GM23338 (cell line): Measurements from ENCODE around the gene TSPEAR. TPM values are rescaled to one million over a fixed set of nuclear protein-coding genes. Genes with fewer than 3 reads are reported as not detected.

Experiments used
- ATAC-seq: fragments of 200-7000 bp; cut with Tn5 transposase; 3 replicates; pipeline ENCODE4 v1.9.1; 2020
- DNase-seq: peaks from one replicate; pipeline ENCODE4 v3.0.0-alpha.2; 2015; ENCODE audit warnings: low spot score
- H2AFZ ChIP-seq: fragments of 200-600 bp; sonication (generic); 2 replicates; pipeline ENCODE4 v1.8.0; 2016; ENCODE audit warnings: antibody characterized with exemption, mild to moderate bottlenecking, moderate library complexity
- H3F3A ChIP-seq: fragments of 200-600 bp; sonication (generic); replicated peaks from 2 replicates; pipeline ENCODE4 v1.8.0; 2017; ENCODE audit warnings: antibody characterized with exemption, mixed run types, low read depth
- H3K27ac ChIP-seq: fragments of 200-600 bp; sonication (generic); 2 replicates; pipeline ENCODE4 v1.6.1; 2016; ENCODE audit warnings: low read depth
- H3K27me3 ChIP-seq: fragments of 200-600 bp; sonication (generic); 2 replicates; pipeline ENCODE4 v1.8.0; 2016; ENCODE audit warnings: mild to moderate bottlenecking, mixed run types, moderate library complexity; ENCODE audit not compliant: insufficient read depth
- H3K36me3 ChIP-seq: fragments of 200-600 bp; sonication (generic); 2 replicates; pipeline ENCODE4 v1.8.0; 2016; ENCODE audit warnings: mild to moderate bottlenecking; ENCODE audit not compliant: insufficient read depth
- H3K4me1 ChIP-seq: fragments of 200-600 bp; sonication (generic); 2 replicates; pipeline ENCODE4 v1.8.0; 2016; ENCODE audit warnings: mild to moderate bottlenecking, moderate library complexity; ENCODE audit not compliant: insufficient read depth
- H3K4me2 ChIP-seq: fragments of 200-600 bp; sonication (generic); 2 replicates; pipeline ENCODE4 v1.7.1; 2017; ENCODE audit warnings: mixed run types
- H3K4me3 ChIP-seq: fragments of 200-600 bp; sonication (generic); 2 replicates; pipeline ENCODE4 v1.6.1; 2016; ENCODE audit warnings: mixed run types
- H3K79me2 ChIP-seq: fragments of 200-600 bp; sonication (generic); replicated peaks from 2 replicates; pipeline ENCODE4 v1.8.0; 2017; ENCODE audit warnings: mild to moderate bottlenecking; ENCODE audit not compliant: insufficient read depth
- H3K9me2 ChIP-seq: fragments of 200-600 bp; sonication (generic); 2 replicates; pipeline ENCODE4 v1.8.0; 2017; ENCODE audit not compliant: insufficient read depth
- H4K20me1 ChIP-seq: fragments of 200-600 bp; sonication (generic); replicated peaks from 2 replicates; pipeline ENCODE4 v1.8.0; 2017; ENCODE audit warnings: mild to moderate bottlenecking; ENCODE audit not compliant: insufficient read depth
- H3K27ac Mint-ChIP-seq: 2 replicates; pipeline ENCODE4 v1.8.0; 2020; ENCODE audit warnings: inconsistent platforms, mild to moderate bottlenecking, moderate library complexity, mixed read lengths
- H3K27me3 Mint-ChIP-seq: 3 replicates; pipeline ENCODE4 v1.8.0; 2022; ENCODE audit warnings: low read depth, mild to moderate bottlenecking, moderate library complexity, mixed read lengths, inconsistent platforms; ENCODE audit not compliant: insufficient read depth, poor library complexity
- H3K36me3 Mint-ChIP-seq: 3 replicates; pipeline ENCODE4 v1.8.0; 2021; ENCODE audit warnings: low read depth, mild to moderate bottlenecking, inconsistent platforms, moderate library complexity, mixed read lengths
- H3K4me1 Mint-ChIP-seq: 3 replicates; pipeline ENCODE4 v1.8.0; 2020; ENCODE audit warnings: mild to moderate bottlenecking, inconsistent platforms, mixed read lengths
- H3K4me3 Mint-ChIP-seq: 3 replicates; pipeline ENCODE4 v1.8.0; 2021; ENCODE audit warnings: moderate library complexity, mild to moderate bottlenecking, inconsistent platforms, mixed read lengths
- H3K9me3 Mint-ChIP-seq: 3 replicates; pipeline ENCODE4 v1.8.0; 2020; ENCODE audit warnings: moderate library complexity, mild to moderate bottlenecking, inconsistent platforms, mixed read lengths
- CREB1 ChIP-seq: fragments of 250-450 bp; sonication (Bioruptor Pico); IDR thresholded peaks from 2 replicates; pipeline ENCODE4 v1.5.0; 2020; ENCODE audit warnings: low read depth, mild to moderate bottlenecking, moderate library complexity
- CTCF ChIP-seq, 2 experiments: fragments of 200-600 bp in 1 of 2; sonication (generic) in 1 of 2; conservative IDR thresholded peaks; 2 replicates each; pipeline versions ENCODE4 v1.5.1 to v1.6.1; 2016 to 2017; ENCODE audit warnings: antibody characterized with exemption in 2 of 2, low read depth in 2 of 2, mild to moderate bottlenecking in 2 of 2, moderate library complexity in 1 of 2
- ETS1 ChIP-seq: IDR thresholded peaks from 2 replicates; pipeline ENCODE4 v1.6.1; 2016; ENCODE audit warnings: antibody characterized with exemption
- EZH2 ChIP-seq: fragments of 200-600 bp; sonication (generic); IDR thresholded peaks from one replicate; pipeline ENCODE4 v1.8.0; 2017; ENCODE audit warnings: antibody characterized with exemption, mild to moderate bottlenecking, low read depth; ENCODE audit not compliant: unreplicated experiment
- EZH2phosphoT487 ChIP-seq: fragments of 200-600 bp; sonication (generic); IDR thresholded peaks from one replicate; pipeline ENCODE4 v1.8.1; 2018; ENCODE audit warnings: antibody characterized with exemption; ENCODE audit not compliant: unreplicated experiment
- JUNB ChIP-seq: IDR thresholded peaks from one replicate; pipeline ENCODE4 v1.6.1; 2016; ENCODE audit warnings: antibody characterized with exemption; ENCODE audit not compliant: unreplicated experiment
- NANOG ChIP-seq: IDR thresholded peaks from 2 replicates; pipeline ENCODE4 v1.6.1; 2016; ENCODE audit warnings: antibody characterized with exemption, borderline replicate concordance
- POLR2AphosphoS5 ChIP-seq: IDR thresholded peaks from 2 replicates; pipeline ENCODE4 v1.6.1; 2016; ENCODE audit warnings: antibody characterized with exemption, low read depth
- REST ChIP-seq: IDR thresholded peaks from one replicate; pipeline ENCODE4 v1.6.1; 2018; ENCODE audit warnings: antibody characterized with exemption; ENCODE audit not compliant: unreplicated experiment
- STAT1 ChIP-seq: IDR thresholded peaks from one replicate; pipeline ENCODE4 v1.6.1; 2016; ENCODE audit warnings: antibody characterized with exemption; ENCODE audit not compliant: unreplicated experiment
- ZNF114 ChIP-seq: fragments of 250-450 bp; sonication (Bioruptor Pico); IDR thresholded peaks from 2 replicates; pipeline ENCODE4 v1.5.0; 2020; ENCODE audit warnings: mild to moderate bottlenecking, moderate library complexity
- ZNF331 ChIP-seq: fragments of 250-450 bp; sonication (Bioruptor Pico); IDR thresholded peaks from 2 replicates; pipeline ENCODE4 v1.5.0; 2020; ENCODE audit warnings: low read depth, mild to moderate bottlenecking, moderate library complexity
- polyA plus RNA-seq: library from polyadenylated mRNA; unstranded; fragments of >200 nt; fragmentation: Nextera tagmentation; extraction: Ambion mirVana; gene quantifications from 2 replicates; pipeline ENCODE4 v1.2.1, GENCODE V29; 2016
- total RNA-seq: library from RNA; depleted of rRNA; stranded (reverse); fragments of >200 nt; shearing (Covaris generic); gene quantifications from 2 replicates; pipeline ENCODE4 v1.2.3, GENCODE V29; 2014
- TF ChIP-seq, protein P1 (sequence below): fragments of 250-450 bp; sonication (Bioruptor Pico); IDR thresholded peaks from 2 replicates; pipeline ENCODE4 v1.5.0; 2020; ENCODE audit warnings: mild to moderate bottlenecking, moderate library complexity

The TSPEAR gene
- total and polyA plus RNA-seq, 2 experiments from 2014 or later = 0.35 to 0.92 TPM

DNA sequence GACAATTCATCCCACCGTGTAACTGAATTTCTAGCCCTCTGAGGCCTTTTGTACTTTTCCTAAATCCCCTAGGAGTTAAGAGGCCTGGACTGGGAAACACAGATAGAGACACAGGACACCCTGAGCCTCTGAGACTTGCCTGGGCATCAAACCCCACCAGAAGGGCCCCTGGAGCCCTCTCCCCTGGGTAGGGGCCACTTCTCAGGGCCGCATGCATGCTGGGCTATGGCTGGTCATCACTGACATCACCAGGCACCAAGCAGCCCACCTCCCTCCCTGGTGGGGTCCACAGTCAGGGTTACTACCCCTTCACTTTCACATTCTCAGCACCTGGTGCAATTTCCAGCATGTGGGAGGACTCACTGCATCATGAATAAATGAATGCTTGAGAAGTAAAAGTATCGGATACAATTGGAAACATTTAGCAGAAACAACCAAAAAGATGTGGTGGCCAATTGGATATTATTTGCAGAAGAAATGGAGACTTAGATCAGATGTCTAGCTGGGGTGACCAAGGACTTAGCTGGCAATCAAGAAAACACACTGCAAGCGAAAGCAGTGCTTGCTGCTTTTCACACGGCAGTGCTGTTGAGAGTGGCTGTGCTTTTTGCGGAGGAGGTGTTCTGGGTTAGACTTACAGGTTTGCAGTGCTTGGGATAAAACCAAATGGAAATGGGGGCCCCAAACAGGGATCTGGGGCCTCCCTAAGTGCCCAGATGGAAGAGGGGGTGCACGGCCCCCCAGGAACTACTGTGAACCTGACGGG lies 111.9 kb downstream of the TSPEAR start:
- DNase-seq (no peak), ATAC-seq (no peak)
- Histone ChIP-seq H3K27ac (no peak overlapping the region; the same call in 1 of the 2 replicates), H2AFZ (no peak overlapping the region; the same call in 1 of the 2 replicates), H3K27me3 (no peaks in the 10 kb centered on the region), H3K9me2 (no peaks in the 10 kb centered on the region), H3K4me2 (no peak overlapping the region), H4K20me1 (no peaks in the 10 kb centered on the region), H3K4me3 (no peak overlapping the region), H3K36me3 (no peaks in the 10 kb centered on the region), H3F3A (no peaks in the 10 kb centered on the region), H3K79me2 (no peaks in the 10 kb centered on the region), H3K4me1 (peaks cover 7% of the 10 kb centered on the region; the same call in 1 of the 2 replicates)
- H3K36me3 Mint-ChIP-seq = no peaks in the 10 kb centered on the region; the same call in 2 of the 3 replicates
- peaks cover 11% of the 10 kb centered on the region for H3K9me3 Mint-ChIP-seq
- H3K27ac Mint-ChIP-seq = peak overlapping the region; percentile 80; the same call in 1 of the 2 replicates
- H3K4me1 Mint-ChIP-seq = peaks cover 23% of the 10 kb centered on the region
- no peak overlapping the region for H3K4me3 Mint-ChIP-seq
- H3K27me3 Mint-ChIP-seq = peaks cover 11% of the 10 kb centered on the region
- TF ChIP-seq JUNB = no peak
- TF ChIP-seq NANOG = no peak
- no peak for TF ChIP-seq ZNF331 (CRISPR knock-in tag)
- TF ChIP-seq EZH2phosphoT487 = no peak
- no peak for TF ChIP-seq EZH2
- no peak for TF ChIP-seq POLR2AphosphoS5
- TF ChIP-seq, protein P1, sequence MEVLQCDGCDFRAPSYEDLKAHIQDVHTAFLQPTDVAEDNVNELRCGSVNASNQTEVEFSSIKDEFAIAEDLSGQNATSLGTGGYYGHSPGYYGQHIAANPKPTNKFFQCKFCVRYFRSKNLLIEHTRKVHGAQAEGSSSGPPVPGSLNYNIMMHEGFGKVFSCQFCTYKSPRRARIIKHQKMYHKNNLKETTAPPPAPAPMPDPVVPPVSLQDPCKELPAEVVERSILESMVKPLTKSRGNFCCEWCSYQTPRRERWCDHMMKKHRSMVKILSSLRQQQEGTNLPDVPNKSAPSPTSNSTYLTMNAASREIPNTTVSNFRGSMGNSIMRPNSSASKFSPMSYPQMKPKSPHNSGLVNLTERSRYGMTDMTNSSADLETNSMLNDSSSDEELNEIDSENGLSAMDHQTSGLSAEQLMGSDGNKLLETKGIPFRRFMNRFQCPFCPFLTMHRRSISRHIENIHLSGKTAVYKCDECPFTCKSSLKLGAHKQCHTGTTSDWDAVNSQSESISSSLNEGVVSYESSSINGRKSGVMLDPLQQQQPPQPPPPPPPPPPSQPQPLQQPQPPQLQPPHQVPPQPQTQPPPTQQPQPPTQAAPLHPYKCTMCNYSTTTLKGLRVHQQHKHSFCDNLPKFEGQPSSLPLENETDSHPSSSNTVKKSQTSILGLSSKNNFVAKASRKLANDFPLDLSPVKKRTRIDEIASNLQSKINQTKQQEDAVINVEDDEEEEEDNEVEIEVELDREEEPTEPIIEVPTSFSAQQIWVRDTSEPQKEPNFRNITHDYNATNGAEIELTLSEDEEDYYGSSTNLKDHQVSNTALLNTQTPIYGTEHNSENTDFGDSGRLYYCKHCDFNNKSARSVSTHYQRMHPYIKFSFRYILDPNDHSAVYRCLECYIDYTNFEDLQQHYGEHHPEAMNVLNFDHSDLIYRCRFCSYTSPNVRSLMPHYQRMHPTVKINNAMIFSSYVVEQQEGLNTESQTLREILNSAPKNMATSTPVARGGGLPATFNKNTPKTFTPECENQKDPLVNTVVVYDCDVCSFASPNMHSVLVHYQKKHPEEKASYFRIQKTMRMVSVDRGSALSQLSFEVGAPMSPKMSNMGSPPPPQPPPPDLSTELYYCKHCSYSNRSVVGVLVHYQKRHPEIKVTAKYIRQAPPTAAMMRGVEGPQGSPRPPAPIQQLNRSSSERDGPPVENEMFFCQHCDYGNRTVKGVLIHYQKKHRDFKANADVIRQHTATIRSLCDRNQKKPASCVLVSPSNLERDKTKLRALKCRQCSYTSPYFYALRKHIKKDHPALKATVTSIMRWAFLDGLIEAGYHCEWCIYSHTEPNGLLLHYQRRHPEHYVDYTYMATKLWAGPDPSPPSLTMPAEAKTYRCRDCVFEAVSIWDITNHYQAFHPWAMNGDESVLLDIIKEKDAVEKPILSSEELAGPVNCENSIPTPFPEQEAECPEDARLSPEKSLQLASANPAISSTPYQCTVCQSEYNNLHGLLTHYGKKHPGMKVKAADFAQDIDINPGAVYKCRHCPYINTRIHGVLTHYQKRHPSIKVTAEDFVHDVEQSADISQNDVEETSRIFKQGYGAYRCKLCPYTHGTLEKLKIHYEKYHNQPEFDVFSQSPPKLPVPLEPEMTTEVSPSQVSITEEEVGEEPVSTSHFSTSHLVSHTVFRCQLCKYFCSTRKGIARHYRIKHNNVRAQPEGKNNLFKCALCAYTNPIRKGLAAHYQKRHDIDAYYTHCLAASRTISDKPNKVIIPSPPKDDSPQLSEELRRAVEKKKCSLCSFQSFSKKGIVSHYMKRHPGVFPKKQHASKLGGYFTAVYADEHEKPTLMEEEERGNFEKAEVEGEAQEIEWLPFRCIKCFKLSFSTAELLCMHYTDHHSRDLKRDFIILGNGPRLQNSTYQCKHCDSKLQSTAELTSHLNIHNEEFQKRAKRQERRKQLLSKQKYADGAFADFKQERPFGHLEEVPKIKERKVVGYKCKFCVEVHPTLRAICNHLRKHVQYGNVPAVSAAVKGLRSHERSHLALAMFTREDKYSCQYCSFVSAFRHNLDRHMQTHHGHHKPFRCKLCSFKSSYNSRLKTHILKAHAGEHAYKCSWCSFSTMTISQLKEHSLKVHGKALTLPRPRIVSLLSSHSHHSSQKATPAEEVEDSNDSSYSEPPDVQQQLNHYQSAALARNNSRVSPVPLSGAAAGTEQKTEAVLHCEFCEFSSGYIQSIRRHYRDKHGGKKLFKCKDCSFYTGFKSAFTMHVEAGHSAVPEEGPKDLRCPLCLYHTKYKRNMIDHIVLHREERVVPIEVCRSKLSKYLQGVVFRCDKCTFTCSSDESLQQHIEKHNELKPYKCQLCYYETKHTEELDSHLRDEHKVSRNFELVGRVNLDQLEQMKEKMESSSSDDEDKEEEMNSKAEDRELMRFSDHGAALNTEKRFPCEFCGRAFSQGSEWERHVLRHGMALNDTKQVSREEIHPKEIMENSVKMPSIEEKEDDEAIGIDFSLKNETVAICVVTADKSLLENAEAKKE (CRISPR knock-in tag) = no peak
- no peak for TF ChIP-seq CTCF (conservative IDR thresholded peaks at IDR 0.05; ENCODE audit: low read depth in 2 of 2)
- no peak for TF ChIP-seq REST
- TF ChIP-seq CREB1 = no peak
- TF ChIP-seq ZNF114 (CRISPR knock-in tag) = no peak
- no peak for TF ChIP-seq STAT1
- no peak for TF ChIP-seq ETS1
